GM18517 (cell line): ENCODE data around the gene ASMTL.
"Not testable (repeated sequence)": the region's sequence is repeated elsewhere in the genome, so short reads cannot be mapped to it uniquely, and the experiment has no call there.

Experiments
- ATAC-seq: cut with Tn5 transposase; IDR thresholded peaks from one replicate; pipeline ENCODE4 v1.9.1; 2021; ENCODE audit warnings: mild to moderate bottlenecking, moderate library complexity; ENCODE audit not compliant: unreplicated experiment

ASMTL gene

GRCh38 chrX:1452516-1453394 is at the start of gene ASMTL:
Gene ASMTL (minus strand): TSS chrX:1452909. CDS start chrX:1452840, 69 bp downstream.
- ATAC-seq = peak; percentile 62

GRCh38 chrX:1502241-1502640 is 49.5 kb upstream of the ASMTL start:
- no peak for ATAC-seq

- peak; percentile 82 for ATAC-seq
Measured at GRCh38 chrX:1500701-1501624, 48.3 kb upstream of the ASMTL start.

GRCh38 chrX:1496076-1496475 is 43.4 kb upstream of the ASMTL start:
- ATAC-seq = no peak

GRCh38 chrX:1493877-1494510 is 41.3 kb upstream of the ASMTL start:
- ATAC-seq = peak; percentile 47

GRCh38 chrX:1493412-1493811 is 40.7 kb upstream of the ASMTL start:
- peak; percentile 4 for ATAC-seq

- no peak for ATAC-seq
Measured at GRCh38 chrX:1492421-1493012, 39.8 kb upstream of the ASMTL start.

GRCh38 chrX:1491851-1492349 is 39.2 kb upstream of the ASMTL start:
- peak; percentile 68 for ATAC-seq

GRCh38 chrX:1491248-1491647 is 38.5 kb upstream of the ASMTL start:
- not testable (repeated sequence) for ATAC-seq

GRCh38 chrX:1490723-1491122 is 38.0 kb upstream of the ASMTL start:
- ATAC-seq = not testable (repeated sequence)

GRCh38 chrX:1489354-1489753 is 36.6 kb upstream of the ASMTL start:
- ATAC-seq = not testable (repeated sequence)

GRCh38 chrX:1488745-1489144 is 36.0 kb upstream of the ASMTL start:
- no peak for ATAC-seq

- no peak for ATAC-seq
Measured at GRCh38 chrX:1488141-1488540, 35.4 kb upstream of the ASMTL start.

- ATAC-seq = no peak
Measured at GRCh38 chrX:1487401-1487800, 34.7 kb upstream of the ASMTL start.

GRCh38 chrX:1486749-1487361 is 34.1 kb upstream of the ASMTL start:
- ATAC-seq = no peak

- ATAC-seq = no peak
Measured at GRCh38 chrX:1486177-1486576, 33.5 kb upstream of the ASMTL start.

- ATAC-seq = no peak
Measured at GRCh38 chrX:1485033-1485432, 32.3 kb upstream of the ASMTL start.

GRCh38 chrX:1484638-1485019 is 31.9 kb upstream of the ASMTL start:
- ATAC-seq = no peak

- ATAC-seq = peak; percentile 49
Measured at GRCh38 chrX:1483843-1484637, 31.3 kb upstream of the ASMTL start.
